NCI-H146 treated with DMSO at 0.1 percent for 48 hours (cell line): ENCODE results near the gene RAB37.

Source experiments
- DNase-seq: peaks from one replicate; lab custom pipeline; 2025; ENCODE audit not compliant: unreplicated experiment; lab: John Stamatoyannopoulos, UW

Gene RAB37

DNA sequence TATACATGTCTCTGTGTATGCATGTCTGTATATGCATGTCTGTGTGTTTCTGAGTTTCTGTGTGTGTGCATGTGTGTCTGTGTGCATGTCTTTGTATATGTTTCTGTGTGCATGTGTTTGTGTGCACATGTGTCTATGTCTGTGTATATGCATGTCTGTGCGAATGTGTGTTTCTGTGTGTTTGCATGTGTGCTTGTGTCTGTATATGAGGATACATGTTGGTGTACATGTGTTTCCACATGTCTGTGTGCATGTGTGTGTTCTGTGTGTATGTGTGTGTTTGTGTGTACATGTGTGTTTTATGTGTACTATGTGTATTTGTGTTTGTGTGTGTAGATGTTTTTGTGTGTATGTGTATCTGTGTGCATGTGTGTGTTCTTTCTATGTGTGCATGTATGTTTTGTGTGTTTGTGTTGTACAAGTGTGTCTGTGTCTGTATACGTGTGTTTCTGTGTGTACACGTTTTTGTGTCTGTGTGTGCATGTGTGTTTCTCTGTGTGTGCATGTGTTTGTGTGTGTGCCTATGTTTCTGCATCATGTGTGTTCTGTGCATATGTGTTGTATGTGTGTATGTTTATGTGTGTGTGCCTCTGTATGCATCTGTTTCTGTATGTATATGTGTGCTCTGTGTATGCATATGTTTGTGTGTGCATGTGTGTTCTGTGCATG, 8.9 kb upstream of the RAB37 start:
- no peak for DNase-seq

GRCh38 chr17:74728702-74729075, 8.4 kb upstream of the RAB37 start:
- no peak for DNase-seq

DNA sequence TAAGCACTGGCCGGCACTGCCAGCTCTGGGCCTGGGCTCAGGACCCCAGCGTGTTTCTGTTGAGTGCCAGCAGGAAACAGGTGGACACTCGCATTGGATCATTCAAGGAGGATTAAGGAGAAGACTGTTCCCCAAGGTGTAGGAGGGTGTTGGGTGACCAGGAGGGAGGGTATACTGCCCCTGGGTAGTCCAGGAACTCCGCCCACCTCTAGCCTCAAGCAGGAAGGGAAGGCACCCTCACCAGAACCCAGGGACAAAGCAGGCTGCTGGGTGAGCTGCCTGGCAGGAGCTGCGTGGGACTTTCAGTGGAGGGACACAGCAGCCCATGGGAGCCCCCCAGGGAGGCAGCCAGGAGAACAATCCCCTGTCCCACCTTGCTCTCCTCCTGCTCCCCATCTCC, 7.7 kb upstream of the RAB37 start:
- no peak for DNase-seq

GRCh38 chr17:74729866-74730265, 7.2 kb upstream of the RAB37 start:
- no peak for DNase-seq

- no peak for DNase-seq
Observed at GRCh38 chr17:74730491-74731346, 6.3 kb upstream of the RAB37 start.

DNA sequence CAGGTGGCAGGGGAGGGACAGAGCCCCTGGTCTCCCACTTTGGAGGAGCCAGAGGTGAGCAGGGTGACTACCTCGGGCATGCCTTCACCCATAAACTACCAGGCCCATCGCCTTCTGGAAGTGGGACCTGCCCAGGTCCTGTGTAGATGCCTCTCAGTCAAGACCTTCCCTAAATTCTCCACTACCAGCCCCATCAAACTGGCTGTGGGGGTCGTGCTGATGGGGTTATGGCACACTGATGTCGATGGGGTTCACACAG, 5.8 kb upstream of the RAB37 start:
- DNase-seq, result no peak

DNA sequence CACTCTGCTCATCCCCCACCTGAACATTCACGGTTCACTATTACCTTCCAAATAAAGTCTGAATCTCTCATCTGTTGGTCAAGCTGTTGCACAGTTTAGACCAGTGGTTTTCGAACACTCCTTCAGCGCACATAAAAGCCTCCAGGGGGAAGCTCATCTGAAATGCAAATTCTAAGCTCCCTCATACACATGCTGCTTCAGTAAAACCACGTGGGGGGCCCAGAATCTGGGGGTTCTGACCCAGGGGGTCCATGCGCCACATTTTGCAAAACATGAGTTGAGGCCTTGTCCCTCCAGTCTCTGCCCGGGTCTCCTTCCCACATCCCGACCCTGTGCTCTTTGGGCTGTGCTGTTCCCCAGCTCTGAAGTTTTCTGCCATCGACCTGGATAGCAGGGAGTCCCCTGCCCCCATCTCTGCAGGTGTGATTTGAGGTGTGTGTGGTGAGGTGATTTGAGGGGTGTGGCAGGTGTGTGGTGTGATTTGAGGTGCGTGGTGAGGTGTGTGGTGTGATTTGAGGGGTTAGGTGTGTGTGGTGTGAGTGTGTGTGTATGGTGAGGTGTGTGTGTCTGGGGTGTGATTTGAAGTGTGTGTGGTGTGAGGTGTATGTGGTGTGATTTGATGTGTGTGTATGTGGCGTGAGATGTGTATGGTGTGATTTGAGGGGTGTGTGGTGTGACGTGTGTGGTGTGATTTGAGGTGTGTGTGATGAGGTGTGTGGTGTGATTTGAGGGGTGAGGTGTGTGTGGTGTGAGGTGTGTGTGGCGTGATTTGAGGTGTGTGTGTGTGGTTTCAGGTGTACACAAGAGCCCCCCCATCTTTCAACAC, 4.8 kb upstream of the RAB37 start:
- no peak for DNase-seq

DNA sequence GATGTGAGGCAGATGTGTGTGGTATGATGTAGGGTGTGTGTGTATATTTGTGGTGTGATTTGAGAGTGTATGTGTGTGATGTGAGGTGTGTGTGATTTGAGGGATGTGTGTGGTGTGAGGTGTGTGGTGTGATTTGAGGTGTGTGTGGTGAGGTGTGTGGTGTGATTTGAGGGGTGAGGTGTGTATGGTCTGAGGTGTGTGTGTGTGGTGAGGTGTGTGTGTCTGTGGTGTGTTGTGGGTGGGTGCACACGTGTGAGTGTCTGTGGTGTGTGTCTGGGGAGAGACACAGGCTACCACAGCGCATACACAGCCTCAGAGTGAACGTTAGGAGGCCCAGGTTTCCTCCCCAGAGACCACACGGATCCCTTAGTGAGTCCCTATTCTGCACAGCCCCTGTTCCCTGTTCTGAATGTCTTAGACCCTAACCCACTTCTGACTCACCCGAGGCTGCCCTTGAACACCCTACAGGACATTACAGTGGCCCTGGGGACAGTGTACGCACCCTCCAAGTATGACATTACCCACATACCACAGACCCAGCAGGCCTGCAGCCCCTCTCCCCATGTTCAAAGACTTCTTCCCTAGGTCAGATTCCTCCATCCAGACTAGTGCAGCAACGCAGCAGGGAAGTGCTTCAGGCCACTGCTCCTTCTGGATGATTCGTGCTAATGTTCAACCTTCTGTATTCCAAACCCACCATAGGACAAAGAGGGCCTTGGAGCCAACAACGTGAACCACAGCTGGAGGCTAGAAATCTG, 3.5 kb upstream of the RAB37 start:
- no peak for DNase-seq

DNA sequence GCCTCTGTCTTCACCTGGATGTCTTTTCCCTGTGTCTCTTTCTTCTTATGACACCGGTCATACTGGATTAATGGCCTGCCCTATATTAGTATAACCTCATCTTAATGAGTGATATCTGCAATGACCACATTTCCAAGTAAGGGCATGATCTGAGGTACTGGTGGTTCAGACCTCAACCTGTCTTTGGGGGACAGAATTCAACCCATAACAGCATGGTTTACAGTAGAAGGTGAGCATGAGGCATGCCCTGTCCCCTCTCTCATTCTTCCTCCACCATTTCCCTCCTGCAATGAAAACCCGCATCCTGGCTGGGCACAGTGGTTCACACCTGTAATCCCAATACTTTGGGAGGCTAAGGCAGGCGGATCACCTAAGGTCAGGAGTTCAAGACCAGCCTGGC, 2.8 kb upstream of the RAB37 start:
- no peak for DNase-seq

- DNase-seq, result no peak
Observed at GRCh38 chr17:74737299-74738050, 419 bp downstream of the RAB37 start.

GRCh38 chr17:74738051-74738996, 1.3 kb downstream of the RAB37 start:
- peak; percentile 37 for DNase-seq

GRCh38 chr17:74739227-74739831, 2.3 kb downstream of the RAB37 start:
- DNase-seq, result no peak

DNA sequence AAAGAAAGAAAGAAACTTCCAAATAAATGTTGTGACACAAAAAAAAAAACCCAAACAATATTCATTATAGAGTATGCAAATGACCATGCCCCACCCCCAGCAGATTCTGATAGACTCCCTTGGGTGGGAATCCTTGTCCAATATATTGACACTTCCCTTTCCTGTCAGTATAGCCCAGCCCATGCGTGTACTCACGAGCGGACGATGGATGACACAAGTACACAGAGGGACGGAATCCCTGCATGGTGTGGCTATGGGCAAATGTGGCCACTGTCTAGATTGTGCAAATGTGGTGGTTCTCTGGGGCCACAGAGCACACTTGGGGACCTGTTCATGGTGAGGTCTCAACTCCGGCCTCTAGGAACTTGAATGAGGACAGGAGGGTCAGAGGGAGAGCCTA, 3.1 kb downstream of the RAB37 start:
- DNase-seq, result no peak

- DNase-seq, result no peak
Observed at GRCh38 chr17:74740641-74741387, 3.8 kb downstream of the RAB37 start.

DNA sequence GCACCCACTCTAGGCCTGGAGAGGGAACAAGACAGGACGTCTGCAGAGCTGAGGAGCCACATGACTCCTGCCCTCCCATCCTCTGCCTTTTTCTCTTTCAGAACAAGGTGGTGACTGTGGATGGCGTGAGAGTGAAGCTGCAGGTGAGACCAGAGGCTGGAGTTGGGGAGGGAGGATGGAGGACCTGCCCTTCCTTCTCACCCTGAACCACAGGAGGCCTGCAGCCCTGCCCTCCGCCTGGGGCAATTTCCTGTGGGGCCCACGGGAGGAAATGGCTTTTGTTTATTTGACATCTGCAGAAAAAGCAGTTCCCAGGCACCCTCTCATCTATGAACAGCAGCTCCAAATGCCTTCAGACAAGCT, 5.1 kb downstream of the RAB37 start:
- DNase-seq, result peak; percentile 81

DNA sequence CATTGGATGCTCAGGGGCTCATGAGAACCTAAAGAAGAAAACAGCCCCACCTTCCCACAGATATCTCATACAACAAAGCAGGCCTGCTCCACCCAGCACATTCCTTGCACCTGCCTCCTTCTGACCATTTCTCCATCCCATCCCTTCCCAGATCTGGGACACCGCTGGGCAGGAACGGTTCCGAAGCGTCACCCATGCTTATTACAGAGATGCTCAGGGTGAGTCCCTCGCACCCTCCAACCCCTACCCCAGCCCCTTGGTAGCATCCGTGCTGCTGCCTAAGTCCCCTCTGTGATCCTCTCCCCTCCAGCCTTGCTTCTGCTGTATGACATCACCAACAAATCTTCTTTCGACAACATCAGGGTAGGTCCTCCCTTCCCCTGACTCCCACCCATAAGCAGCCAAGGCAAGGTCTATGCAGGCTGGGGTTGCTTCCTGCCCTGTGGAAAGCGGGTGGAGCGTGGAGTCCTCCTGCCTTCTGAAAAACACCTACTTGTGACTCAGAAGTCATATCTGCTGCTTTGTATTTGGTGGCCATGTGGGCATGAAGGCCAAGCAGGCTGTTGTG, 6.0 kb downstream of the RAB37 start:
- no peak for DNase-seq

DNA sequence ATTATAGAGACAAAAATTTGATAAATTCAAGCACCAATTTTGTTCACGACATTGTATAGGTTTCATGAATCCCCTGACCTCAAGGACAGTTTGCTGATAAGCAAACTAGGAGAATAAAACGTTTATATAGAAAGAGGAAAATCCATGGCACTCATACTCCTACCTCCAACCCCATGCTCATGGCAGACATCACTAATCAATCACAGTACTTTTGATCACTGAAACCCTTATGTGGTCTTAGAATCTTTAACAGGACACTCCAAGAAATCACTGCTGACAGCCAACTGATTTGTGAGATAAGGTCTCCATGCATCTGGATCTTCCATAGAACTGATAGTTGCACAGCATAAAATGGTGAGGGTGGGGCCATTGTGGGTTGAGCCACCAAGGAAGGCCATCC, 6.7 kb downstream of the RAB37 start:
- DNase-seq, result no peak

DNA sequence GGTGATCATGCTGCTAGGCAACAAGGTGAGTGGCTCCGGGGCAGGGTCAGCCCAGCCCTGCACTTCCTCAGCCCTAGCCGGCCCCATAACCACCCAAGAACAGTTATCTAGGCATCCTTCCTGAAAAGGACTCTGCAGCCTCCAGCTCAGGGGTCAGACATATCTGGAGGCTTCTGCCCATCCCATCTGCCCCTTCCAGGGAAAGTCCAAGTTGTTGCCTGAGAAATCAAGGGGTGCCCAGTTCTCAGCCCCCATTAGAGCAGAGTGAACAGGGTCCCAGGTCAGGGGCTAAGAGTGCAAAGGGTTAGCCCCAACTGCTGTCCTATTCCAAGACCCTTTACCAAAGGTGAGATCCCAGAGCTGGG, 7.3 kb downstream of the RAB37 start:
- DNase-seq, result no peak
